Activated CD4-positive, alpha-beta T cell treated with anti-CD3 and anti-CD28 coated beads, Interleukin-2, amount 10 ng/mL, durations not matched to agents 24 days and 14 days (primary cell): Measurements from ENCODE around the gene PLEKHA5. TPM values are rescaled to one million over a fixed set of nuclear protein-coding genes. Genes with fewer than 3 reads are reported as not detected.

Experiments
- DNase-seq: peaks from one replicate; pipeline ENCODE4 v3.0.0; 2022
- H3K27ac Mint-ChIP-seq: one replicate; pipeline ENCODE4 v1.8.0; 2022; ENCODE audit warnings: mild to moderate bottlenecking, mixed read lengths
- H3K27me3 Mint-ChIP-seq: one replicate; pipeline ENCODE4 v1.8.0; 2022; ENCODE audit warnings: mixed read lengths
- H3K36me3 Mint-ChIP-seq: one replicate; pipeline ENCODE4 v1.8.0; 2022; ENCODE audit warnings: low read depth, mild to moderate bottlenecking, mixed read lengths
- H3K4me1 Mint-ChIP-seq: one replicate; pipeline ENCODE4 v1.8.0; 2021; ENCODE audit warnings: mixed read lengths
- H3K4me3 Mint-ChIP-seq: one replicate; pipeline ENCODE4 v1.8.0; 2022; ENCODE audit warnings: mild to moderate bottlenecking, moderate library complexity, mixed read lengths
- H3K9me3 Mint-ChIP-seq: one replicate; pipeline ENCODE4 v1.8.0; 2021; ENCODE audit warnings: mixed read lengths
- intact Hi-C: fragments of 100-400 bp; cut with micrococcal nuclease; formaldehyde crosslinking; loops from one replicate; pipeline ENCODE4 v1.15.1; 2023
- total RNA-seq: library from RNA; stranded (reverse); gene quantifications from 2 replicates; pipeline ENCODE4 v1.2.3, GENCODE V29; 2022

The PLEKHA5 gene
- total RNA-seq, 1 donor from 2014 or later: 2.3 TPM

DNA sequence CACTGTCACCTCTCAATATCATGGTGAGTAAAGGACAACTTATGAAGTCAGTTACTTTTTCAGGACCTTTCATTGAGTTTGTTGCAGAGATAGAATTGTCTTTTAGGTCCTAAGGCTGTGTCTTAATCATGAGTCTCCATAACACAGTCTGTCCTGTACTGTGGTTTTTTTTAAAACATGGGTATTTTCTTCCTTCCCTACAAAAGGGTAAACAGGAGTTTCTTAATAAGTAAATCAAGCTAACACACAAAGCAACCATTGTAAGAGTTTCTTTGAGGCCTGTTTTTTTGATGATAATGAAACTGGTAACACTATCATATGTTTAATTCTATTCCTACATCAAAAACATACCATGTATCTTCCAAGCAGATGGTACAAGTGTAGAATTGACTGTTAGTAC lies 101.4 kb downstream of the PLEKHA5 start:
- Mint-ChIP-seq H3K36me3 (no peaks in the 10 kb centered on the region), H3K27me3 (peaks cover 6% of the 10 kb centered on the region), H3K4me1 (no peaks in the 10 kb centered on the region), H3K4me3 (no peak overlapping the region), H3K27ac (no peak overlapping the region), H3K9me3 (peaks cover 5% of the 10 kb centered on the region)
- intact Hi-C loops: no loop called here
- DNase-seq: no peak

DNA sequence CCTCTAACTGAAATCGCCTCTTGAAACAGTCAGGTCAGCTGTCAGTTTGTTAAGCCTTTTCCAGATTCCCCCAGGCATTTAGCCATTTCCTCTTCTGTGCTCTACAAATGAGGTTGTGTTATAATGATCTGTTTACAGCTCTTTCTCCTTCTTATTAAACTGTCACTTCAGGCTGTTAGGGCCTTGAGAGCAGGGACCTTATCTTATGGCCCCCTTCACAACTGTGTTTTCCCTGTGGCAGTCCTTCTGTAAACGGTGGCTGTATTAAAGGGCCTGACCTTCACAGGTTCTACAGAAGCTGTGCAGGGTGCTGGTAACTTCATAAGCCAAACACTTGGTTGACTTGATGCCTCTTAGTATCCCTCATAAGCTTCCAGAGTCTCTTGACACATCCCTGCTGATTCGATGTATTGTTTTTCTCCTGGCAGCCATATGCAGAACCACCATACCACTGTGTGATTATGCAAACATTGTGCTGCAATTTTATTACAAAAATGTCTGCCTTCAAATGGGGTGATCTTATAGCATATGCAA lies 104.7 kb downstream of the PLEKHA5 start:
- intact Hi-C loops: no loop called here
- Mint-ChIP-seq H3K4me1 (no peaks in the 10 kb centered on the region), H3K9me3 (peaks cover 4% of the 10 kb centered on the region), H3K36me3 (no peaks in the 10 kb centered on the region), H3K27ac (no peak overlapping the region), H3K27me3 (peaks cover 4% of the 10 kb centered on the region), H3K4me3 (no peak overlapping the region)
- no peak for DNase-seq

- intact Hi-C loops: no loop called here
- H3K36me3 Mint-ChIP-seq: no peaks in the 10 kb centered on the region
- DNase-seq: no peak
- no peak overlapping the region for H3K4me3 Mint-ChIP-seq
- H3K9me3 Mint-ChIP-seq: no peaks in the 10 kb centered on the region
- H3K27me3 Mint-ChIP-seq: peaks cover 4% of the 10 kb centered on the region
- H3K4me1 Mint-ChIP-seq: no peaks in the 10 kb centered on the region
- no peak overlapping the region for H3K27ac Mint-ChIP-seq
Measured at GRCh38 chr12:19234981-19235871, 105.7 kb downstream of the PLEKHA5 start.

DNA sequence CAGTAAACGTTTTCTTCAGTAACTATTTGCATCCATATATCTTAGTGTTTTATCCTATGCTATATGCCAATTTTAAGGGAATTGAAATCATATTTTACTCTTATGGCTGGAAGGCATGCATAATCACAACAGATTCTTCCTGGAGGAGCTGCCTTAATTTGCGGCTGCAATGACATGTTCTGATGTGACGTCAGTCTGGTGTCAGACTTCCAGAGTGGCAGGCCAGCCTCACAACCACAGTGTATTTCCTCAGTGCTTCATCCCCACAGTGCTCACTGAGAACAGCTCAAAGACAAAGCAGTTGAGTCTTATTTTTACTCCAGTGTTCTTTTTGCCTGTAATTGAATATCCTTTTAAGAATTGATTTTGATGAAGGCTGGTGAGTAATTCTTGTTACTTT lies 107.1 kb downstream of the PLEKHA5 start:
- Mint-ChIP-seq H3K4me3 (no peak overlapping the region), H3K4me1 (no peaks in the 10 kb centered on the region), H3K27me3 (peaks cover 4% of the 10 kb centered on the region), H3K36me3 (no peaks in the 10 kb centered on the region), H3K27ac (no peak overlapping the region), H3K9me3 (no peaks in the 10 kb centered on the region)
- intact Hi-C loops: no loop called here
- DNase-seq: no peak

DNA sequence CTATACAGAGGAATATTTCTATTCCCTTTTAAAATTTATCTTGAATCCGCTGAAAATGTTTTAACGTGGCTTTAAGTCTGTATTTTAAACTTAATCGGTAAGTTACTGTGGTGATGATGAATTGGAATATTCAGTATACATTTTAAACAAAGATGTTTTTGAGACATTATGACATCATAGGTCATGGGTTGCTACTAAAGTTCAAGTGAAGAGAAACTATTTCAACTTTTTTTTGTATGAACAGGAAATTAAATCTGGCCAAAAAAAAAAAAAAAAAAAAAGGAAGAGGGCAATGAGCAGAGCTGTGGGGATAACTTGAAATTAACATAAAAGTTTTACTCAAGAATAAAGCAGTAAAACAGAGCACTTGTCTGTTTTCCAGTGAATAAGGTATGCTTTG lies 109.0 kb downstream of the PLEKHA5 start:
- Mint-ChIP-seq H3K4me3 (no peak overlapping the region), H3K36me3 (no peaks in the 10 kb centered on the region)

GRCh38 chr12:19239102-19239501 lies 109.6 kb downstream of the PLEKHA5 start:
- no peak overlapping the region for H3K4me3 Mint-ChIP-seq
- peaks cover 8% of the 10 kb centered on the region for H3K27me3 Mint-ChIP-seq
- H3K27ac Mint-ChIP-seq: no peak overlapping the region
- no peaks in the 10 kb centered on the region for H3K36me3 Mint-ChIP-seq
- no peak for DNase-seq
- H3K9me3 Mint-ChIP-seq: no peaks in the 10 kb centered on the region
- no peaks in the 10 kb centered on the region for H3K4me1 Mint-ChIP-seq
- intact Hi-C loops: no loop called here

More for the DNA sequence above, 109.0 kb downstream of the PLEKHA5 start:
- Mint-ChIP-seq H3K27me3 (peaks cover 8% of the 10 kb centered on the region), H3K4me1 (no peaks in the 10 kb centered on the region), H3K9me3 (no peaks in the 10 kb centered on the region), H3K27ac (no peak overlapping the region)
- DNase-seq: no peak
- intact Hi-C loops: no loop called here

- Mint-ChIP-seq H3K4me1 (no peaks in the 10 kb centered on the region), H3K27ac (no peak overlapping the region), H3K4me3 (no peak overlapping the region), H3K36me3 (no peaks in the 10 kb centered on the region), H3K9me3 (no peaks in the 10 kb centered on the region), H3K27me3 (peaks cover 6% of the 10 kb centered on the region)
- DNase-seq: no peak
- intact Hi-C loops: no loop called here
Measured at GRCh38 chr12:19239616-19240234, 110.2 kb downstream of the PLEKHA5 start.

- Mint-ChIP-seq H3K36me3 (no peaks in the 10 kb centered on the region), H3K27me3 (peaks cover 3% of the 10 kb centered on the region), H3K4me3 (no peak overlapping the region), H3K4me1 (no peaks in the 10 kb centered on the region), H3K9me3 (no peaks in the 10 kb centered on the region), H3K27ac (no peak overlapping the region)
- no peak for DNase-seq
- intact Hi-C loops: no loop called here
Measured at GRCh38 chr12:19242581-19242980, 113.0 kb downstream of the PLEKHA5 start.

DNA sequence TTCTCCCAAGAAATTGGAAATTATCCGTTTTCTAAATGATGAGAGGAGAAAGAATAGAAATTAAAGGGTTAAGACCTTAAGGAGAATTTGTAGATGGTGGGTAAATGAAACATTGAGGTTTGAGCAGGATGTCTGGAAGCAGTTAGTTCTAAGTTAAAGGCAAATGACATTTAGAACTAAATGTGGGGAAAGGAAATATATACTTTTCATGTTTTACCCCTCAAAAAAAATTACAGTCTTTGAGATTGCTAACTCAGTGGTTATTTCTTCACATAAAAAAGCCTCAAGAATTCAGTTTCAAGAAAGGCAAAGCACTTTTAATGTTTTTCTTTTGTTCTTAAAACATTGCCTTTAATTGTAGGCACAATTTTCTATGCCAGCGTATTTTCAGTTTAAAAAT lies 114.0 kb downstream of the PLEKHA5 start:
- intact Hi-C loops: no loop called here
- Mint-ChIP-seq H3K9me3 (no peaks in the 10 kb centered on the region), H3K4me1 (no peaks in the 10 kb centered on the region), H3K27me3 (peaks cover 3% of the 10 kb centered on the region), H3K4me3 (no peak overlapping the region), H3K36me3 (no peaks in the 10 kb centered on the region), H3K27ac (no peak overlapping the region)
- no peak for DNase-seq

DNA sequence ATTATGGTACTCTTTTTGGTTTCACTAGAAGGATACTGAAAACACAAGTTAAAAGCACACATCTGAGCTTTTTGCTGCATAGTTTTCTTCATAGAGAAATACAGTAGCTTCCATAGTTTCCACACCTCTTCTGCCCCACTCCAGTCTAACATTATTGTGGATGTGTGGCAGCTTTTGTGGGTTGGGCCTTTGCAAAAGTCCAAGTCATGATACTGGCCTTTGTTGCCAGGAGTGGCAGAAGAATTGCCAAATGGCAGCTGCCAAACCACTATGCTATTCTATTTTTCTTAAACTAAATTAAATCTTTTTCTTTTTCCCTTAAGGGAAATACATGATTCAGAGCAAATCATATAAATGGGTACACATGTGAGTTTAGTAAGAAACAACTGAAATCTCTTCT lies 114.8 kb downstream of the PLEKHA5 start:
- intact Hi-C loops: no loop called here
- H3K27ac Mint-ChIP-seq: no peak overlapping the region
- no peak overlapping the region for H3K4me3 Mint-ChIP-seq
- H3K36me3 Mint-ChIP-seq: no peaks in the 10 kb centered on the region
- no peaks in the 10 kb centered on the region for H3K4me1 Mint-ChIP-seq
- H3K9me3 Mint-ChIP-seq: no peaks in the 10 kb centered on the region
- DNase-seq: no peak
- peaks cover 3% of the 10 kb centered on the region for H3K27me3 Mint-ChIP-seq

GRCh38 chr12:19245106-19245505 lies 115.6 kb downstream of the PLEKHA5 start:
- intact Hi-C loops: no loop called here
- no peaks in the 10 kb centered on the region for H3K9me3 Mint-ChIP-seq
- DNase-seq: no peak
- H3K27ac Mint-ChIP-seq: no peak overlapping the region
- H3K27me3 Mint-ChIP-seq: peaks cover 3% of the 10 kb centered on the region
- no peaks in the 10 kb centered on the region for H3K36me3 Mint-ChIP-seq
- H3K4me3 Mint-ChIP-seq: no peak overlapping the region
- H3K4me1 Mint-ChIP-seq: no peaks in the 10 kb centered on the region

GRCh38 chr12:19245666-19246065 lies 116.1 kb downstream of the PLEKHA5 start:
- Mint-ChIP-seq H3K4me1 (no peaks in the 10 kb centered on the region), H3K4me3 (no peak overlapping the region), H3K9me3 (no peaks in the 10 kb centered on the region), H3K27me3 (peaks cover 3% of the 10 kb centered on the region), H3K36me3 (no peaks in the 10 kb centered on the region), H3K27ac (no peak overlapping the region)
- intact Hi-C loops: no loop called here
- no peak for DNase-seq

DNA sequence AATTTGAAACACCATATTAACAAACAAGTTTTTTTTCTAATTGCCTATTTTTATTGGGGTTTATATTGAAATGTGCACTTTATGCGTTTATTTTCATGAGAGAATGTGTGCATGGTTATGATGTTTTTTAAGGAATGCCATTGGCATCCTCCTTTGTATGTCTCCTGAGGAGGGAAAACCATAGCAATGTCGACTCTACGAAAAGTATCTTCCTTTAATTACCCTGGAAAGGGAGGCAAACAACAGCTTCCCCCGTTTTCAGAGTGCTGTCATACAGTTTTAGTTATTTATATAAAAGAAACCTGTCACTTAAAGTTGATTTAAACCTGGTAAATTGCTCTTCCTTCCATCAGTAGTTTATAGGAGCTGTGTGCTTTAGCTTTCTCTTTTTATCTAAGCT lies 117.4 kb downstream of the PLEKHA5 start:
- intact Hi-C loops: no loop called here
- DNase-seq: no peak
- Mint-ChIP-seq H3K27ac (no peak overlapping the region), H3K4me1 (no peaks in the 10 kb centered on the region), H3K4me3 (no peak overlapping the region), H3K27me3 (peaks cover 3% of the 10 kb centered on the region), H3K36me3 (no peaks in the 10 kb centered on the region), H3K9me3 (no peaks in the 10 kb centered on the region)

- intact Hi-C loops: no loop called here
- Mint-ChIP-seq H3K36me3 (no peaks in the 10 kb centered on the region), H3K9me3 (no peaks in the 10 kb centered on the region), H3K4me1 (no peaks in the 10 kb centered on the region), H3K27me3 (no peaks in the 10 kb centered on the region), H3K27ac (no peak overlapping the region), H3K4me3 (no peak overlapping the region)
- DNase-seq: no peak
Measured at GRCh38 chr12:19248929-19249602, 119.5 kb downstream of the PLEKHA5 start.
